Measurements from ENCODE around the gene GRIK4.

DNA sequence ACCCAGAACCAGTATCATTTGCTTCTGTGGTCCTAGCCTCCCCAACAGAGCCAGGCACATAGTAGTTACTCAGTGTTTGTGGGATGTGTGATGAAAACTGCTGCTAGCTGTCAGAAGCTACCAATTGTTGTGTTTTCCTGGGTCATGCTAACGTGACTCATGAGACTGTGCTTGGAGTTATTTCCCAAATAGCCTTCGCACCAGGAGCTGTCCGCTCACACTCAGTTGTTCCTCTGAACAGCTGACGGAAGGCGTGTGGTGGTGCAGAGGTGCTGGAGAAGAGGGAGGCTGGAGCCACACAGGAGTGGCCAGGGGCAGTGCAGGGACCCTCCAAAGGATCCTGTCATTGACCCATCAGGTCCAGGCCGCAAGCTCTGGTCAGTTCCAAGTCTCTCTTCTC, 458.4 kb downstream of the GRIK4 start:
- TF ChIP-seq EZH2 (IDR thresholded peaks at IDR 0.05; ENCODE audit: low read length, unreplicated experiment): no peak
- TF ChIP-seq, protein P1, sequence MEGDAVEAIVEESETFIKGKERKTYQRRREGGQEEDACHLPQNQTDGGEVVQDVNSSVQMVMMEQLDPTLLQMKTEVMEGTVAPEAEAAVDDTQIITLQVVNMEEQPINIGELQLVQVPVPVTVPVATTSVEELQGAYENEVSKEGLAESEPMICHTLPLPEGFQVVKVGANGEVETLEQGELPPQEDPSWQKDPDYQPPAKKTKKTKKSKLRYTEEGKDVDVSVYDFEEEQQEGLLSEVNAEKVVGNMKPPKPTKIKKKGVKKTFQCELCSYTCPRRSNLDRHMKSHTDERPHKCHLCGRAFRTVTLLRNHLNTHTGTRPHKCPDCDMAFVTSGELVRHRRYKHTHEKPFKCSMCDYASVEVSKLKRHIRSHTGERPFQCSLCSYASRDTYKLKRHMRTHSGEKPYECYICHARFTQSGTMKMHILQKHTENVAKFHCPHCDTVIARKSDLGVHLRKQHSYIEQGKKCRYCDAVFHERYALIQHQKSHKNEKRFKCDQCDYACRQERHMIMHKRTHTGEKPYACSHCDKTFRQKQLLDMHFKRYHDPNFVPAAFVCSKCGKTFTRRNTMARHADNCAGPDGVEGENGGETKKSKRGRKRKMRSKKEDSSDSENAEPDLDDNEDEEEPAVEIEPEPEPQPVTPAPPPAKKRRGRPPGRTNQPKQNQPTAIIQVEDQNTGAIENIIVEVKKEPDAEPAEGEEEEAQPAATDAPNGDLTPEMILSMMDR (conservative IDR thresholded peaks at IDR 0.05; ENCODE audit: low read depth, low read length): no peak
- no peak for TF ChIP-seq EZH2phosphoT487 (IDR thresholded peaks at IDR 0.05; ENCODE audit: borderline replicate concordance, low read length)

Measured in PC-3 (cell line).